K562 (cell line): ENCODE results near the gene HLA-DMB.

ENCODE experiments used
- BHLHE40 ChIP-seq: IDR thresholded peaks from 2 replicates; pipeline ENCODE4 v1.6.1; 2011; ENCODE audit warnings: low read length, improper control_type of control experiment
- CTCF ChIP-seq, 3 experiments: IDR thresholded peaks in 2 of 3; conservative IDR thresholded peaks in 1 of 3; 2 replicates each; pipeline ENCODE4 v1.5.1; 2011 to 2012; ENCODE audit warnings: low read length in 3 of 3, mild to moderate bottlenecking in 3 of 3, control low read depth in 2 of 3, improper control_type of control experiment in 1 of 3, inconsistent platforms in 1 of 3, low read depth in 1 of 3, mixed read lengths in 1 of 3, moderate library complexity in 1 of 3; ENCODE audit not compliant: insufficient read depth in 2 of 3
- KLF1 ChIP-seq: fragments of 450-650 bp; IDR thresholded peaks from 2 replicates; pipeline ENCODE4 v1.6.1; 2016; ENCODE audit warnings: missing genetic modification characterization, missing compliant biosample characterization
- POLR2A ChIP-seq: fragments of 450-650 bp; conservative IDR thresholded peaks from 2 replicates; pipeline ENCODE4 v1.6.1; 2016
- RBM34 ChIP-seq: fragments of 200-400 bp; formaldehyde crosslinking; IDR thresholded peaks from 2 replicates; pipeline ENCODE4 v1.6.1; 2018; ENCODE audit warnings: low read length, borderline replicate concordance; ENCODE audit not compliant: insufficient read depth
- RFX5 ChIP-seq: IDR thresholded peaks from 2 replicates; pipeline ENCODE4 v1.6.1; 2011; ENCODE audit warnings: low read depth, mild to moderate bottlenecking, improper control_type of control experiment, low read length
- ZC3H4 ChIP-seq: sonication (generic); formaldehyde crosslinking; IDR thresholded peaks from 2 replicates; pipeline ENCODE4 v1.9.0; 2021; ENCODE audit warnings: missing genetic modification reagents, borderline replicate concordance
- ZNF121 ChIP-seq: sonication (generic); formaldehyde crosslinking; conservative IDR thresholded peaks from 2 replicates; pipeline ENCODE4 v1.8.0; 2022; ENCODE audit warnings: missing genetic modification reagents
- ZNF224 ChIP-seq: sonication (generic); formaldehyde crosslinking; IDR thresholded peaks from 2 replicates; pipeline ENCODE4 v1.8.0; 2022; ENCODE audit warnings: mild to moderate bottlenecking, missing genetic modification reagents
- ZNF24 ChIP-seq: fragments of 450-650 bp; IDR thresholded peaks from 2 replicates; pipeline ENCODE4 v1.6.1; 2016
- ZNF696 ChIP-seq: fragments of 250-450 bp; sonication (Bioruptor Pico); conservative IDR thresholded peaks from 2 replicates; pipeline ENCODE4 v1.4.0; 2020; ENCODE audit warnings: mild to moderate bottlenecking, moderate library complexity

DNA sequence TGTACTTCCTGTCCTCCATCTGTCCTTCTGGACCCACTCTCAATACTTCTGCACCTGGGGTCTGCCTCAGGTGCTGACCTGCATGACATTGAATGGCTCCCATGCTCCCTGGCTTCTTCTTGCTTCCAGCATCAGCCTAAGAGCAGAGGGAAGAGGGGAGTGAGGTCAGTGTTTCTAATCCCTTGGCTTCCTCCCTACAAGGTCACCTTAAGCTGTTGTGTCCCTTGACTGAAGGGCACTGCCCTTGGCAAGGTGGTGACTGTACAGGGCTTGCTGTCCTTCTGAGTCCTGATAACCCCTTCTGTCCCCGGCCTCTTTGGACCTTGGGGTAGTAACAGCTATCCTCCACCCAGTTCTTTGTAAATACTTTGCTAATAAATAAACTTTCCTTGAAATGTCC is 9.6 kb downstream of the HLA-DMB start:
- TF ChIP-seq ZC3H4 (CRISPR knock-in tag) (no peak), POLR2A (no peak), ZNF696 (no peak), CTCF (IDR thresholded peaks at IDR 0.05 in 2 of 3, conservative IDR thresholded peaks at IDR 0.05 in 1 of 3; ENCODE audit: insufficient read depth in 2 of 3, low read depth in 1 of 3, low read length in 3 of 3) (no peak), BHLHE40 (no peak), ZNF224 (no peak), ZNF24 (no peak), RBM34 (no peak), RFX5 (no peak), ZNF121 (no peak), KLF1 (no peak)
